ENCODE results near the gene MGST1.

MGST1 gene, protein sequence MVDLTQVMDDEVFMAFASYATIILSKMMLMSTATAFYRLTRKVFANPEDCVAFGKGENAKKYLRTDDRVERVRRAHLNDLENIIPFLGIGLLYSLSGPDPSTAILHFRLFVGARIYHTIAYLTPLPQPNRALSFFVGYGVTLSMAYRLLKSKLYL

DNA sequence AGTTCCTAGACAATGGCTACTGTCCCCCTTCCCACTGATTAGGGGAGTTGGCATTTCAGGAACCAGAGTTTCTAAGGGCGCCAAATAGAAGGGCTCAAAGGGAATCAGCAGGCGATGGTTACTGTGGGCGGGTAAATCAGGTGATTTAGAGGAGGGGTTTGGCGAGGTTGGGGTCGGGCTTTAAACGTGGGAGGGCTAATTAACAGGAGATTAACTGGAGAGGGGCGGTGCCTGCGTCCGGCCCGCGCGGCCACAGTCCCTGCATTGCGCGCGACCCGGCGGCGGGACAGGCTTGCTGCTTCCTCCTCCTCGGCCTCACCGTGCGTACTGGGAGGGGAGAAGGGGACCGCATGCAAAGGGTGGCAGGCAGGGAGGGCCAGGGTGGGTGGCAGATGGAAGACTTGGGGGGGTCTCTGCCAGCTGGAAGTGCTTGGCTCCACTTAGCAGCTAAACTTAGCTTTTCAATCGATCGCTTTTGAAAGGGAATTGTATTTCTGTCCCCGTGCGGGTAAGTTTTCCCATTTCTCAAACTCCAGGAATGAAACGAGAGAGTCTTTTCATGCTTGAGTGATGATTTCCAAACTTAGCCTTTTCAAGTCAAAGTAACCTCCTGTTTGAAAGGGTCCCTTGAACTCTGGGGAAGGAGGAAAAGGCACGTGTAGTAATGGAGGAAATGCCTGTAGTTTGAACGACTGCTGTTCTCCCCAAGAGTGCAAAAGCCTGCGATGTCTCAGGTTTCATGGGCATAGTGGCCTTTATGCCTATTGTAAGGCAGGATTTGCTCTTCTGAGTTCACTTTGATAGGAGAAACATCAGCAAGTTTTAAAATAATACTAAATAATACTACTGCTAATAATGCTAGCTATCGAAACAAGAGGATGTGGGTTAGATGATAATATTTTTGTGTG, at the start of gene MGST1:
Gene MGST1, plus strand, starts transcription at position 255 of the 908 bp plus-strand sequence. CDS start 6,608 bp downstream, outside the sequence.
- peak; percentile 76 for DNase-seq (ENCODE audit: low spot score)

- DNase-seq (ENCODE audit: low spot score): no peak
Measured at GRCh38 chr12:16299403-16299802, 48.0 kb upstream of the MGST1 start.

DNA sequence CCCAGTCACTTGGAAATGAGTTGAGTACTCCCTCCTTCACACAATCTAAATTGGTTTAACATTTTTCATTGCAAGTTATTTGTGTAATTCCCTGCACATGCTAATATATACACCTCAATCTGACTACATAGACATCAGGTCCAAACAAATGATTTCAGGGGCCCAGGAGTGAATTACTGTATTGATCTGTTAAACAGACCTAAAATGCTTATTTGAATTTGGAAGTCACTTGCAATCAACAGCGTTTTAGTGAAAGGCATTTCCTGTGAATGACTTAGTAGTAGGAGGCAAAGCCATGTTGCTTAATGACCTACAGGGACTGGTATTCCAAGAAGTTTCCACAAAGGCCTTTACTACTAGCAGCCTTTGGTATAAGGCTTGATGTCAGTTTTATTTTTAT, 47.3 kb upstream of the MGST1 start:
- DNase-seq (ENCODE audit: low spot score): no peak

GRCh38 chr12:16300736-16301135, 46.7 kb upstream of the MGST1 start:
- DNase-seq (ENCODE audit: low spot score): no peak

DNA sequence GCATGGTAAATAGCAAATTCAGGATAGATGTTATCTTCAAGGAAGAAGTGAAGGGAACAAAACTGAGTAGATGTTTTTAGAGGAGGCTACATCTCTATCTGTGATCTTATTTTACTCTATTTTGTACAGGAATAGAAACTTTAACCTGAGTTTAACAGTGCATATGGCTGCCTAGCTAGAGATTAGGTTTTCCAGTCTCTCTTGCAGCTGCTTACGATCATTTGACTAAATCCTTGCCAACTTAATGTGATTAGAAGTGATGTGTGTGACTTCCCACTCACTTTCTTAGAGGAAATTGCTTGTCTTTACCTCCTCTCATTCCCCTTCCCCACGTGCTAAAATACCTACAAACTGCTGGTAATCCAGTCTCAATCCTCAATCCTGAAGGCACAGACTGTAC, 43.5 kb upstream of the MGST1 start:
- DNase-seq (ENCODE audit: low spot score): peak; percentile 30

DNA sequence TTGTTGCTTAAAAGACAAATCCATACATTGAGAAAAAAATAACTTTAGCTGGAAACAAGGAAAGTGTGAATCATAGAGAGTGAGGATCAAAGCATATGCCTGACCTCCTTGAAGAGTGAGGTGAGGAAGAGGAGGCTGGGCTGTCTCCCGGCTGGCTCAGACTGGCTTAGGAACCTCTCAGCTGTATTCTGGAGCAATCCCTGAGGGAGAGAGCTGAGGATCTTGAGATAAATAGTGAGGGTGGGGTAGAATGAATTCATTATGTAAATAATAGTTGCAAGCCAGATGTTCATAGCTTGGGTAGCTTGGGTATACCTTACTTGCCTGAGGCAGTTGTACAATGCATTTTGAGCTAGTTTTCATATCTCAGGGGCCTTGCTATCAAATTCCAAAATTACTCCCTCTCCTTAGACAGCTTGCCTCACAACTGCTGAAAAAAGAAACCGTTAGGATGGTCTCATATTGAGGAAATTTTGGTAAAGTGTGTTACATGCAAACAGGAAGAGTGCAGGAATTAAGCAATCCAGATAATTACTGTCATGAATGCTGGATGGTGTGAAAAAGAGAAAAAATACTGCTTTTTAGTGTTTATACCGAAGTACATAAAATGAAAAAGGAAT, 39.5 kb upstream of the MGST1 start:
- peak; percentile 49 for DNase-seq (ENCODE audit: low spot score)

DNA sequence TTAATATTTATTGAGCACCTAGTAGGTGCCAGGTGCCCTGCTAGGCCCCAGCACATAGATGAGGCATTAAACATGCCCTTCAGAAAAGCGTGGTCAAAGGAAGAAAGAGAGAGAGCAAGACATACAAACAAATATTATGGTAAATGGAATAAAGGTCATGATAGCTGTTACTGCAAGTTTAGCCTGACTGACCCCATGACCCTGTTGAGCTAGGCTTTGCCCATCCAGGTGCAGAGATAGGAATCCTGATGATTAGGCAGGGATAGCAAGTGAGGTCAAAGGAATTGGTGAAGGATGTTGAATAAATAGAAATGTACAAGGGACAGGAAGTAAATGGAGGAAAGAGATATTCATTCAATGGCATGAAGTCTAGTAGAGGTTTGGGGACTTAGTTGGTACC, 36.5 kb upstream of the MGST1 start:
- DNase-seq (ENCODE audit: low spot score): no peak

DNA sequence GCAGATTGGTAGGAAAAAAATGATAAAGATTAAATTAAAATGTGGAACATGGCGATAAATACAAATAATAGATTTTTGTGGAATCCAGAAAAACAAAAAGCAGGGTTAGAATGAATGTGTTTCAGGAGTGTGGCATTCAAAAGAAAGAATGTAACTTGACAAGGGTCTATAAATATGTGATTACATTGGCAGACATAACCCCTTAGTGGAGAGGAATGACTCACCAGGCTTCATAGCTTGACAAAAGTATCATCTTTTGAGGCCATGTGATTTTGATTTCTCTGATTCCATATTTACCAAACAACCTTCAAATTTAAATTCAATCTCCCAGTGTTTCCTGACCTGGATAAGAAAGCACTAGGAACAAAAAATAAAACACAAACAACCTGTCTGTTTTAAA, 24.4 kb upstream of the MGST1 start:
- no peak for DNase-seq (ENCODE audit: low spot score)

DNA sequence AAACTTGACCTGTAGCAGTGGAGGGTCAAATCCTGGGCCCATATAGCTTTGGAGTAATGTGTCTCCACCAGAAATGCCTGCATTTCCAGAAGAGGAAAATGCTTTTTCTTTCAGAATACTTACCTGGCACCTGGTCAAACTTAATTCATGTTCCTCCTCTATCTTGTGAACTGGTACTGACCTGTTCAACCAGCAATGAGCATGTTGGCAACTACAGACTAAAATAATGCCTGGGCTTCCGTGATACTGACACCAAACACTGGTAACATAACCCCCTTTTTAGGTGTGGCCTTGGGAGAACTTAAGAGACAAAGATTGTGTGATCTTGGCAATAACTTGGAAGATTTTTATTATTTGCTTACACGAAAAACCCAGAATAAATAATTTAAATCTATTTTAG, 23.8 kb upstream of the MGST1 start:
- no peak for DNase-seq (ENCODE audit: low spot score)

DNA sequence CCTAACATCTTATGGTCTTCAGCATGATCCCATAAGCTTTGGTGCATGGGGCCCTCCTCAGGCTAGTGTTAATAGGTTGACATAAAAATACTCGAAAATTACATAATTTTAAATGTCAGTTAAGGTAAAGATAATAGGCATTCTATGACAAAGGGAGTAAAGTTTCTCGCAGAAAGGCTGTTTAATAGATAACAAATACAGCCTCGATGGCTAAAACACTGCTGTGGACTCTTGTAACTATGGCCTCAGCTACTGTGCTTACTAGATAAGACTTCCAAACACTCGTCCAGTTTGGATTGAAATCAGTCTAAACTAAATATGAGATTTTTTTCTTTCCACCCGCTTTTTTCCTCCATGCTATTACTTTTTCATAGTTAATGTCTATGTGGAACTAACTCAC, 23.2 kb upstream of the MGST1 start:
- DNase-seq (ENCODE audit: low spot score): no peak

- no peak for DNase-seq (ENCODE audit: low spot score)
Measured at GRCh38 chr12:16324772-16325171, 22.7 kb upstream of the MGST1 start.

DNA sequence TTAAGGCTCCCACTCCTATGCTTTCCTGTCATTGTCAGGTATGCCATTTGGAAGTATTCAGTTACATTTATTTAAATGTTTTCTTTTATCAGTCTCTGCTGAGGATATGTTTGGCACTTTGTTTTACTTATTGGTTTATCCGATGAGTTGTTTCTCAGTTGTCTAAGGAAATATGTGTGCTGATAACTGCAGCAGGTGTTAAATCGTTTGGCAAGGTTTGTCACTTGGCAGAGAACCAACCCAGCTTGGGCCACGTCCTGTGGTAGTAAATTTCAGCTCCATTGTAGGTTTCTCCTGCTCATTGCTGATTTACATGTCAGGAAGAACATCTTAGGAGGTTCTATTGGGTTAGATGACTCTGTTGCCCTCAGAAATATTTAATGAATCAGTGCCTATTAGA, 22.0 kb upstream of the MGST1 start:
- no peak for DNase-seq (ENCODE audit: low spot score)

DNA sequence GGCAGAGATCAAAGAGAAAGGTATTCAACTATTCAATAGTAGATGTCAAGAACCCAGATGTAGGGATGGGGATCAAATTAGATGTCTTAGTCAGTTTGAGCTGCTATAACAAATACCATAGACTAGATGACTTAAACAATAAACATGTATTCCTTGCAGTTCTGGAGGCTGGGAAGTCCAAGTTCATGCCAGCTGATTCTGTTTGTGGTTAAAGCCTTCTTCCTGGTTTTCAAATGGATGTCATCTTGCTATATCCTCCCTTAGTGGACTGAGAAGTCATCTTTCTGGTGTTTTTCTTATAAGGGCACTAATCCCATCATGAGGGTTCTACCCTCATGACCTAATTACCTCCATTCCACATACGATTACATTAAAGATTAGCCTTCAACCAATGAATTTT, 19.5 kb upstream of the MGST1 start:
- no peak for DNase-seq (ENCODE audit: low spot score)

DNA sequence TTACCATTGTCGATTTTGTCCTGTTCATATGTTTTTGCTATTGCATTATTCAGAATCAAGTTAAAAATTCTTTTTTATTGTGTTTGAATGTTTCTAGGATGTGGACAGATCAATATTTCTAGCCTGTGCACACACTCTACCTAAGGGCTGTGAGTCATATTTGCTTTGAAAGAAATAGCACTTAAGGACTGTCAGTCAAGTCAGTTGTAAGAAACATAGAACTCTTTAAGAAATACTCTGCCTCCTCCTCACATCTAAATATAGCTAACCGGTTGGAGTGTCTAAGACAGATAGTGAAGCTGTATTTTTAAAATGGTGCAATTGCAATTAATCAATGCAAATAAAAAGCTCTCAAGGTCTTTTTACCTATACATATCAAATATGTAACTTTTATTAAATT, 17.9 kb upstream of the MGST1 start:
- DNase-seq (ENCODE audit: low spot score): no peak

DNA sequence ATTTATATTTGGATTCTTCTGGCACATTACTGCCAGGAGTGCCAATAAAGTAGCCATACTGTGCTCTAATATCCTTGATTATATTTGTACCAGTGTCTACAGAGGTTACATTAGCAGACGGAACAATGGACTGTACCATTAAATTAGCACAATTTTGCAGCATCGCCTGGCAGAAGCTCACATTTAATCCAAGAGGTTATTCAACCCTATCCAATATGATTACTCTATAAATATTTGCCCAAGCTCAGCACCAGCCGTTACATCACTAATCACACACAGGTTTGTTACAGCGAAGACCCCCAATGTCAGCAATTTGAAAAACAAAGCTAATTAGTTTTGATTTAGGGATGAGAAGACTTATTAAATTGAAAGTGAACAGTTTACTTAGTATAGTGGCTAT, 16.9 kb upstream of the MGST1 start:
- DNase-seq (ENCODE audit: low spot score): no peak

- DNase-seq (ENCODE audit: low spot score): no peak
Measured at GRCh38 chr12:16331998-16332397, 15.4 kb upstream of the MGST1 start.

- no peak for DNase-seq (ENCODE audit: low spot score)
Measured at GRCh38 chr12:16335838-16336237, 11.6 kb upstream of the MGST1 start.

DNA sequence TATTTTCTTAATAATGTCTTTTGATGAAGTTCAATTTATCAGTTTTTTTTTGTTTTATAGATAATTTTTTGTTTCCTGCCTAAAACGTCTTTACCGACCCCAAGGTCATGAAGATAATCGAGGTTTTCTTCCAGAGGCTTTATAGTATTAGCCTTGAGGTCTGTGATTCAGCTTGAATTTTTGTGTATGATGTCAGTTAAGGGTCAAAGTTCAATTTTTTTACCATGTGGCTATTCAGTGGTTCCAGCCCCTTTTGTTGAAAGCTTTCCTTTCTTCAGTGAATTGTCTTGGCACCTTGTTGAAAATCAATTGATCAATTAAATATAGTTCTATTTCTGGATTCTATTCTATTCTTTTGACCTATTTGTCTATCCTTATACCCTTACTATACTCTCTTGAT, 3.2 kb upstream of the MGST1 start:
- DNase-seq (ENCODE audit: low spot score): no peak

DNA sequence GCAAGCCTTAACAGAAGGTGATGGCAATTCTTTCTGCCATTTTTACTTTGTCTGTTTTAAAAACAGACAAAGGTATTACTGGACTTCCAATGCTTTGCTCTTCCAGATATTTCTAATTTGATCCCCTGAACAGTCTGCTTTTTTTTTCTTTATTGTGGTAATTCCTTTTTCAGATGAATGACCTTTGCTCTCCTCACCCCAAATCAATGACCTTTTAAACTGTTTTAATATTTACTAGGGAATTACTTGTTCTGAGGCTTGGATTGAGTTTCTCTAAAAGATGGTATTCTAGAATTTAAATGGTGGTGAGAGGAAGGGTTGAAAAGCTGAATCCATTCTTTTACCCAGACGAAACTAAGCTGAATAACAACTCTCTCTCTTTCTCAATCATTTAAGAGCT, 2.3 kb upstream of the MGST1 start:
- DNase-seq (ENCODE audit: low spot score): no peak

DNA sequence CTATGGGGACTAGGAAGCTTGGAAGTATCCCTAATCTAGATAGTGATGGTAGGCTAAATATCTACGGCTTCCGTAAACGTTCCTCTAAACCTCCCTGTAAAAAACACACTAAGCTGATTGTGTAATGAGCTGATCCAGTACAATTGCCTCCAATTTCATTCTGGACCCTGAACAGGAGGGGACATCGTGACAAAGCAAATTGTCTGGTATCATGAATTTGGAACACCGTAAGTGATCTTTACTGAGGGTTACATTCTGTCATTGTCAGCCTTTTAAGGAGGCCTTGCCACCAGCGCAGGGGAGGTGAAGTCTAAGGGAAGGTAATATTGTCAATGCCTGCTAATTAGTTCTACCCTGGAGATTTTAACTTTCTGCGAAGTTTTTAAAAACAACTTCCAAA, 487 bp upstream of the MGST1 start:
- DNase-seq (ENCODE audit: low spot score): no peak

- peak; percentile 22 for DNase-seq (ENCODE audit: low spot score)
Measured at GRCh38 chr12:16348435-16349130, 1.1 kb downstream of the MGST1 start.

GRCh38 chr12:16349131-16349460, 1.7 kb downstream of the MGST1 start:
- DNase-seq (ENCODE audit: low spot score): no peak

DNA sequence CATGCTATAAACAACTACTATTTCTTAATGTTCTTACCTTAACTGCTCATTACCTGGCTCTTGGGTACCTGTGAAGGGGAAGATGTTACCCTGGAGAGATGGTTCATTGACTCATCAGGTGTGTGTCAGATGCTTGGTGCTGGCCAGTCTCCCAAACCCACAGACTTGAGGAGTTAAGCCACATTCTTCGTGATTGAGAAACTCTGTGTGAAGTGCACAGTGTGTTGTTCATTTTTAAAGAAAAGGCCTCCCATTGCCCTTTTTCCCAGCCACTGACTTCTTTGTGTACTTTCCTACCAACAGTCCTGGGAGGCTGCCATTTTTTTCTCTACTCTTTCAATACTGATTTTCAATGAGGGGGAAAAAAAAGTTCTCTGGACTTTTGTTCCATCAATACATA, 3.2 kb downstream of the MGST1 start:
- DNase-seq (ENCODE audit: low spot score): no peak
